Renal pelvis (tissue), 4 donors: ENCODE results near the gene GATAD2A. TPM values are rescaled to one million over a fixed set of nuclear protein-coding genes. Genes with fewer than 3 reads are reported as not detected.

Experiments
- DNase-seq: peaks from one replicate; pipeline ENCODE4 v3.0.0-alpha.2; 2013
- polyA plus RNA-seq, 3 donors: library from polyadenylated mRNA; unstranded; fragments of 120-200 nt; gene quantifications; one replicate each; pipeline ENCODE4 v1.2.1, GENCODE V29; 2013; ENCODE audit not compliant: insufficient read length in 3 of 3

The GATAD2A gene
- polyA plus RNA-seq, 3 donors: 48.7 to 61.4 (median 56.4) TPM

GRCh38 chr19:19543640-19544039, 138.2 kb downstream of the GATAD2A start:
- no peak for DNase-seq

GRCh38 chr19:19544257-19544953, 138.9 kb downstream of the GATAD2A start:
- DNase-seq: no peak

- DNase-seq: no peak
Observed at GRCh38 chr19:19544954-19545591, 139.6 kb downstream of the GATAD2A start.

- no peak for DNase-seq
Observed at GRCh38 chr19:19545707-19546106, 140.2 kb downstream of the GATAD2A start.

GRCh38 chr19:19546751-19547162, 141.3 kb downstream of the GATAD2A start:
- no peak for DNase-seq

GRCh38 chr19:19547674-19548336, 142.3 kb downstream of the GATAD2A start:
- no peak for DNase-seq

GRCh38 chr19:19548915-19549759, 143.7 kb downstream of the GATAD2A start:
- DNase-seq: no peak

- no peak for DNase-seq
Observed at GRCh38 chr19:19549804-19550464, 144.5 kb downstream of the GATAD2A start.

- DNase-seq: no peak
Observed at GRCh38 chr19:19550485-19550929, 145.0 kb downstream of the GATAD2A start.

GRCh38 chr19:19550972-19551852, 145.7 kb downstream of the GATAD2A start:
- DNase-seq: no peak

- DNase-seq: no peak
Observed at GRCh38 chr19:19551853-19552192, 146.3 kb downstream of the GATAD2A start.

- DNase-seq: no peak
Observed at GRCh38 chr19:19552798-19553197, 147.3 kb downstream of the GATAD2A start.

GRCh38 chr19:19553670-19554069, 148.2 kb downstream of the GATAD2A start:
- DNase-seq: no peak

GRCh38 chr19:19554074-19555023, 148.9 kb downstream of the GATAD2A start:
- DNase-seq: no peak

GRCh38 chr19:19558055-19558454, 152.6 kb downstream of the GATAD2A start:
- DNase-seq: no peak
